Endothelial cell of umbilical vein (primary cell): Measurements from ENCODE around the gene PPP1R9A. TPM values are rescaled to one million over a fixed set of nuclear protein-coding genes. Genes with fewer than 3 reads are reported as not detected.

Source experiments
- BruUV-seq: library from RNA; stranded (reverse); fragments of 400-500 nt; replicated peaks from 2 replicates; lab custom pipeline; 2021; lab: Mats Ljungman, UMichigan
- CTCF ChIA-PET: fragments of 300-600, 350-600 bp; sonication (Branson Sonifier 250); formaldehyde crosslinking; loops from one replicate; lab custom pipeline; 2021; ENCODE audit warnings: antibody characterized with exemption, inconsistent platforms; lab: Charles Lee
- POLR2A ChIA-PET: fragments of 300-600, 350-600 bp; sonication (Branson Sonifier 250); formaldehyde crosslinking; loops from one replicate; lab custom pipeline; 2021; ENCODE audit warnings: antibody characterized with exemption, inconsistent platforms; lab: Charles Lee
- DNase-seq: peaks from one replicate; pipeline ENCODE4 v3.0.0-alpha.2; 2011; ENCODE audit warnings: low read depth, low spot score
- FAIRE-seq: peaks from 2 replicates; lab custom pipeline; 2011; peaks lifted over from hg19 to GRCh38; lab: Jason Lieb, UNC
- H2AFZ ChIP-seq: 2 replicates; pipeline ENCODE4 v1.6.0; 2012; ENCODE audit warnings: low read depth, low read length, control low read depth, inconsistent platforms
- H3K27ac ChIP-seq: 2 replicates; pipeline ENCODE4 v1.5.1; 2011; ENCODE audit warnings: low read depth, mild to moderate bottlenecking, control low read depth, low read length, moderate library complexity; ENCODE audit not compliant: insufficient read depth
- H3K27me3 ChIP-seq, 2 experiments: 2 replicates each; pipeline versions ENCODE4 v1.6.0 to v1.6.1; 2011; ENCODE audit warnings: low read length in 2 of 2, mixed read lengths in 1 of 2; ENCODE audit not compliant: control insufficient read depth in 2 of 2, insufficient read depth in 2 of 2
- H3K36me3 ChIP-seq, 2 experiments: 2 replicates in 1 of 2; 3 replicates in 1 of 2; pipeline ENCODE4 v1.5.1; 2011; ENCODE audit warnings: low read length in 2 of 2, mild to moderate bottlenecking in 1 of 2, moderate library complexity in 1 of 2; ENCODE audit not compliant: control insufficient read depth in 2 of 2, insufficient read depth in 2 of 2; ENCODE audit errors: extremely low read depth in 1 of 2
- H3K4me1 ChIP-seq: 3 replicates; pipeline ENCODE4 v1.5.1; 2011; ENCODE audit warnings: mild to moderate bottlenecking, low read length; ENCODE audit not compliant: control insufficient read depth, insufficient read depth; ENCODE audit errors: extremely low read depth
- H3K4me2 ChIP-seq: 2 replicates; pipeline ENCODE4 v1.6.1; 2011; ENCODE audit warnings: low read length, control low read depth, mixed read lengths; ENCODE audit not compliant: insufficient read depth
- H3K4me3 ChIP-seq, 3 experiments: fragments of 200-600 bp in 1 of 3; sonication (generic), shearing (Covaris generic) in 1 of 3; replicated peaks in 1 of 3; 2 replicates each; pipeline ENCODE4 v1.5.1; 2011 to 2016; ENCODE audit warnings: control low read depth in 3 of 3, low read length in 3 of 3, mild to moderate bottlenecking in 2 of 3, inconsistent platforms in 1 of 3, low read depth in 1 of 3, moderate library complexity in 1 of 3; ENCODE audit not compliant: insufficient read depth in 1 of 3
- H3K79me2 ChIP-seq: 2 replicates; pipeline ENCODE4 v1.6.0; 2012; ENCODE audit warnings: low read length, inconsistent platforms; ENCODE audit not compliant: control insufficient read depth, insufficient read depth
- H3K9ac ChIP-seq: replicated peaks from 2 replicates; pipeline ENCODE3; 2011; ENCODE audit warnings: low read length, control low read depth; ENCODE audit not compliant: insufficient read depth; ENCODE audit errors: extremely low read depth
- H3K9me1 ChIP-seq: replicated peaks from 3 replicates; pipeline ENCODE4 v1.6.0; 2011; ENCODE audit warnings: mild to moderate bottlenecking, low read length; ENCODE audit not compliant: control insufficient read depth, insufficient read depth; ENCODE audit errors: extremely low read depth
- H3K9me3 ChIP-seq: replicated peaks from 2 replicates; pipeline ENCODE4 v1.5.1; 2012; ENCODE audit warnings: low read length, inconsistent platforms; ENCODE audit not compliant: control insufficient read depth, insufficient read depth
- H4K20me1 ChIP-seq: replicated peaks from 2 replicates; pipeline ENCODE3; 2011; ENCODE audit warnings: mild to moderate bottlenecking, low read length; ENCODE audit not compliant: control insufficient read depth, insufficient read depth; ENCODE audit errors: extremely low read depth
- CTCF ChIP-seq, 2 donors: IDR thresholded peaks; 1 replicate in 1 of 2; 2 replicates in 1 of 2; pipeline ENCODE4 v1.5.1; 2011; ENCODE audit warnings: low read length in 2 of 2, mild to moderate bottlenecking in 2 of 2, moderate library complexity in 2 of 2, control low read depth in 1 of 2, inconsistent platforms in 1 of 2, low read depth in 1 of 2; ENCODE audit not compliant: insufficient read depth in 1 of 2; ENCODE audit errors: extremely low read depth in 1 of 2
- EZH2 ChIP-seq: IDR thresholded peaks from 2 replicates; pipeline ENCODE4 v1.6.1; 2012; ENCODE audit warnings: borderline replicate concordance, low read depth, mild to moderate bottlenecking, moderate library complexity, low read length, inconsistent platforms; ENCODE audit not compliant: severe bottlenecking
- FOS ChIP-seq: IDR thresholded peaks from 2 replicates; pipeline ENCODE4 v1.6.1; 2011; ENCODE audit warnings: mild to moderate bottlenecking, low read length, moderate library complexity, borderline replicate concordance; ENCODE audit not compliant: insufficient read depth
- GATA2 ChIP-seq: IDR thresholded peaks from 2 replicates; pipeline ENCODE4 v1.7.0; 2011; ENCODE audit warnings: low read depth, mild to moderate bottlenecking, moderate library complexity, mixed read lengths, low read length; ENCODE audit not compliant: insufficient read length, insufficient read depth
- JUN ChIP-seq: IDR thresholded peaks from 2 replicates; pipeline ENCODE4 v1.6.1; 2011; ENCODE audit warnings: borderline replicate concordance, low read depth; ENCODE audit not compliant: insufficient read length, insufficient read depth
- MAX ChIP-seq: IDR thresholded peaks from 2 replicates; pipeline ENCODE4 v1.6.1; 2011; ENCODE audit not compliant: insufficient read depth, insufficient read length
- MYC ChIP-seq: IDR thresholded peaks from one replicate; pipeline ENCODE4 v1.6.1; 2011; ENCODE audit warnings: mild to moderate bottlenecking, low read depth, low read length
- POLR2A ChIP-seq: IDR thresholded peaks from 2 replicates; pipeline ENCODE4 v1.6.1; 2012; ENCODE audit warnings: low read depth, mild to moderate bottlenecking, control low read depth, low read length
- POLR2AphosphoS5 ChIP-seq: IDR thresholded peaks from 2 replicates; pipeline ENCODE4 v1.6.1; 2012; ENCODE audit warnings: low read depth, mild to moderate bottlenecking, control low read depth, low read length, moderate library complexity; ENCODE audit not compliant: insufficient read depth
- dilution Hi-C: fragments of 300-500 bp; cut with MboI; formaldehyde crosslinking; loops from one replicate; pipeline ENCODE4 v1.15.0; 2019; ENCODE audit warnings: low sequenced_read_pairs; ENCODE audit not compliant: extremely low pct_ligation_motif_present
- intact Hi-C: fragments of 100-400 bp; cut with micrococcal nuclease; formaldehyde crosslinking; loops from one replicate; pipeline ENCODE4 v1.10.0; 2022
- polyA plus RNA-seq, 4 experiments: library from polyadenylated mRNA; depleted of rRNA in 3 of 4; stranded (reverse) in 3 of 4; unstranded in 1 of 4; fragments of >200 nt; gene quantifications; 2 replicates each; pipeline versions ENCODE4 v1.2.1 to v1.2.3, GENCODE V29; 2011 to 2012; ENCODE audit warnings: missing spikeins in 1 of 4
- total RNA-seq: library from RNA; stranded (reverse); gene quantifications from 2 replicates; pipeline ENCODE4 v1.2.3, GENCODE V29; 2021

Gene PPP1R9A
- total and polyA plus RNA-seq, 2 donors (not counting 3 experiments of a cell fraction or from before 2014, with no cell fraction given): 0.50 to 3.0 TPM

- Histone ChIP-seq H3K9me3 (no peaks in the 10 kb centered on the region), H3K27ac (no peak overlapping the region), H3K9ac (no peak overlapping the region), H2AFZ (no peak overlapping the region), H3K4me3 (no peak overlapping the region), H3K4me2 (no peak overlapping the region), H3K9me1 (no peaks in the 10 kb centered on the region), H3K4me1 (no peaks in the 10 kb centered on the region), H3K36me3 (no peaks in the 10 kb centered on the region), H3K79me2 (no peaks in the 10 kb centered on the region), H3K27me3 (no peaks in the 10 kb centered on the region), H4K20me1 (no peaks in the 10 kb centered on the region)
- no TSS peak for BruUV-seq
- ChIA-PET POLR2A (no interaction called here), CTCF (no interaction called here)
- intact Hi-C loops (no loop called here), dilution Hi-C loops (no loop called here)
- TF ChIP-seq EZH2 (no peak), POLR2AphosphoS5 (no peak), JUN (no peak), GATA2 (no peak), MAX (no peak), POLR2A (no peak), MYC (no peak), CTCF (IDR thresholded peaks at IDR 0.05; ENCODE audit: extremely low read depth in 1 of 2, insufficient read depth in 1 of 2, low read depth in 1 of 2, low read length in 2 of 2) (no peak), FOS (no peak)
- FAIRE-seq (no peak), DNase-seq (no peak)
These were observed 234.4 kb downstream of the PPP1R9A start for GRCh38 chr7:95141755-95142154.
